Psoas muscle (tissue), 8 donors: Measurements from ENCODE around the gene NLE1. TPM values are rescaled to one million over a fixed set of nuclear protein-coding genes. Genes with fewer than 3 reads are reported as not detected.

Experiments used
- ATAC-seq, 4 donors: fragments of 200-7000 bp; cut with Tn5 transposase; one replicate each; pipeline ENCODE4 v1.9.1; 2020; ENCODE audit warnings: moderate library complexity in 3 of 4, mild to moderate bottlenecking in 2 of 4
- DNase-seq, 2 donors: peaks; one replicate each; pipeline ENCODE4 v3.0.0-alpha.2; 2020
- H3K27ac ChIP-seq: fragments of 200-600 bp; one replicate; pipeline ENCODE4 v1.8.0; 2022
- H3K27me3 ChIP-seq, 3 donors: fragments of 200-600 bp in 1 of 3; one replicate each; pipeline versions ENCODE4 v1.6.1 to v1.8.0; 2013 to 2022; ENCODE audit warnings: low read length in 2 of 3, mild to moderate bottlenecking in 2 of 3, moderate library complexity in 1 of 3; ENCODE audit not compliant: insufficient read depth in 3 of 3
- H3K36me3 ChIP-seq, 2 donors: fragments of 200-600 bp in 1 of 2; one replicate each; pipeline versions ENCODE4 v1.6.1 to v1.8.0; 2013 to 2022; ENCODE audit warnings: low read depth in 1 of 2, mild to moderate bottlenecking in 1 of 2, moderate library complexity in 1 of 2; ENCODE audit not compliant: insufficient read depth in 1 of 2
- H3K4me1 ChIP-seq: fragments of 200-600 bp; one replicate; pipeline ENCODE4 v1.8.0; 2022
- H3K4me3 ChIP-seq: fragments of 200-600 bp; one replicate; pipeline ENCODE4 v1.8.0; 2022; ENCODE audit warnings: mild to moderate bottlenecking
- H3K9me3 ChIP-seq: fragments of 200-600 bp; one replicate; pipeline ENCODE4 v1.8.0; 2022
- WGBS, 3 donors: extraction: QIAGEN DNeasy Blood & Tissue Kit; methylation state at CpG; one replicate each; pipeline versions ENCODE4 v1.1.6 to v1.1.7; 2013; 5-methylcytosine and 5-hydroxymethylcytosine counted together
- intact Hi-C, 2 donors: fragments of 100-400 bp; cut with DNase I; formaldehyde crosslinking; loops; one replicate each; pipeline versions ENCODE4 v1.11.0 to v1.14.2; 2022
- polyA plus RNA-seq, 3 donors: library from polyadenylated mRNA; stranded (reverse); fragments of 200-250 nt; gene quantifications; one replicate each; pipeline ENCODE4 v1.2.3, GENCODE V29; 2013
- total RNA-seq, 4 donors: library from RNA; stranded (reverse); fragmentation: NEBNext Ultra II Directional in 2 of 4; extraction: Animal tissue kit (Norgen Biotek cat#: 25700) in 2 of 4; gene quantifications; one replicate each; pipeline versions ENCODE4 v1.2.1 to v1.2.4, GENCODE V29; 2021 to 2023
- TF ChIP-seq, protein P1 (sequence below): fragments of 200-600 bp; IDR thresholded peaks from one replicate; pipeline ENCODE4 v1.8.0; 2022; ENCODE audit warnings: antibody characterized with exemption
- donor health status: healthy with polysubstance abuse.
- donor health status: DM: no; HTN: no; CAD: no; lungs with moderate emphysema.
- donor health status: Bipolar disorder and iron deficiency.
- donor health status: healthy.
- donor health status: DM: yes; HTN: yes; CAD: no.
- donor health status: DM: no; HTN: no; CAD: no.
- donor health status: DM: no; HTN: no; CAD: no.
- donor health status: DM: yes; HTN: yes; CAD: no.

NLE1 gene
- total and polyA plus RNA-seq, 7 donors, result 9.1 to 15.6 (median 10.4) TPM

DNA sequence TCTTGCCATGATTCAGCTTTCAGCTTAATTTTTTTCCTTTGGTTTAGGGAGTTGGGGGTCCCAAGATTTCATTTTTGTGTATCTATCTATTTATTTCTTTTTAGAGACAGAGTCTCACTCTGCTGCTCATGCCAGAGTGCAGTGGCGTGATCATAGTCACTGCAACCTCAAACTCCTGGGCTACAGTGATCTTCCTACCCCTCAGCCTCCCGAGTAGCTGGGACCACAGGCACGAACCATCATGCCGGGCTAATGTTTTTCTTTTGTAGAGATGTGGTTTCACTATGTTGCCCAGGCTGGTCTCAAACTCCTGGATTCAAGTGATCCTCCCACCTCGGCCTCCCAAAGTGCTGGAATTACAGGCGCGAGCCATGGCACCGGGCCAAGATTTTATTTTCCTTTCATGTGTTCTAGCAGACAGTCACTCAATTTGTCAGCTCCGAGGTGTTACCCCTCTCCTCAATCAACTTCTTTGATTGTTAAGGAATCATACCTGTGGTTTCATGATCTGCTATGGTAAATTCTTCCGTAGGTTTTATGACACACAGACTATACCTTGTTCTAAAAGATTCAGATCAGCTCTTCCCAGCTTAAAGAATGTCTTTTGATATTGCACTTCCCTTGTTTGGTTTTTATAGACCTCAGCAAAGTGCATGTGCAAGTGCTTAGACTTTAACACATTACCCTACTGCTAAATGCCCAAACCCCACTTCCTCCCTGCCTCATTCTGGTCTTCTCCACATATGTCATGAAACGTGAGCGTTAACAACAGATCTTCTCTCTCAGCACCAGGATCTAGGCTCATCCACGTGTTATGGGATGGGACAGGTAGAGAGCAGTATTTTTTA, 18.5 kb upstream of the NLE1 start:
- Histone ChIP-seq H3K36me3 (peaks cover 2 to 100% of the 10 kb centered on the region in 2 donors), H3K27me3 (no peaks in the 10 kb centered on the region), H3K9me3 (no peaks in the 10 kb centered on the region), H3K27ac (no peak overlapping the region), H3K4me1 (no peaks in the 10 kb centered on the region), H3K4me3 (no peak overlapping the region)
- ATAC-seq (no peak), DNase-seq (no peak)
- intact Hi-C loops, result no loop called here
- TF ChIP-seq, protein P1, sequence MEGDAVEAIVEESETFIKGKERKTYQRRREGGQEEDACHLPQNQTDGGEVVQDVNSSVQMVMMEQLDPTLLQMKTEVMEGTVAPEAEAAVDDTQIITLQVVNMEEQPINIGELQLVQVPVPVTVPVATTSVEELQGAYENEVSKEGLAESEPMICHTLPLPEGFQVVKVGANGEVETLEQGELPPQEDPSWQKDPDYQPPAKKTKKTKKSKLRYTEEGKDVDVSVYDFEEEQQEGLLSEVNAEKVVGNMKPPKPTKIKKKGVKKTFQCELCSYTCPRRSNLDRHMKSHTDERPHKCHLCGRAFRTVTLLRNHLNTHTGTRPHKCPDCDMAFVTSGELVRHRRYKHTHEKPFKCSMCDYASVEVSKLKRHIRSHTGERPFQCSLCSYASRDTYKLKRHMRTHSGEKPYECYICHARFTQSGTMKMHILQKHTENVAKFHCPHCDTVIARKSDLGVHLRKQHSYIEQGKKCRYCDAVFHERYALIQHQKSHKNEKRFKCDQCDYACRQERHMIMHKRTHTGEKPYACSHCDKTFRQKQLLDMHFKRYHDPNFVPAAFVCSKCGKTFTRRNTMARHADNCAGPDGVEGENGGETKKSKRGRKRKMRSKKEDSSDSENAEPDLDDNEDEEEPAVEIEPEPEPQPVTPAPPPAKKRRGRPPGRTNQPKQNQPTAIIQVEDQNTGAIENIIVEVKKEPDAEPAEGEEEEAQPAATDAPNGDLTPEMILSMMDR, result no peak
- 77 to 85% (median 79%) methylated on average over 13 of the region's 13 CpGs for WGBS, 3 donors

GRCh38 chr17:35159940-35160339, 17.8 kb upstream of the NLE1 start:
- no peak overlapping the region for H3K27ac ChIP-seq
- H3K4me3 ChIP-seq, result no peak overlapping the region
- DNase-seq (no peak), ATAC-seq (no peak)
- 92 to 94% (median 93%) methylated on average over 2 of the region's 2 CpGs for WGBS, 3 donors
- no peaks in the 10 kb centered on the region for H3K9me3 ChIP-seq
- TF ChIP-seq, protein P1, result no peak
- peaks cover 2 to 100% of the 10 kb centered on the region in 2 donors for H3K36me3 ChIP-seq
- H3K4me1 ChIP-seq, result no peaks in the 10 kb centered on the region
- intact Hi-C loops, result no loop called here
- no peaks in the 10 kb centered on the region for H3K27me3 ChIP-seq

DNA sequence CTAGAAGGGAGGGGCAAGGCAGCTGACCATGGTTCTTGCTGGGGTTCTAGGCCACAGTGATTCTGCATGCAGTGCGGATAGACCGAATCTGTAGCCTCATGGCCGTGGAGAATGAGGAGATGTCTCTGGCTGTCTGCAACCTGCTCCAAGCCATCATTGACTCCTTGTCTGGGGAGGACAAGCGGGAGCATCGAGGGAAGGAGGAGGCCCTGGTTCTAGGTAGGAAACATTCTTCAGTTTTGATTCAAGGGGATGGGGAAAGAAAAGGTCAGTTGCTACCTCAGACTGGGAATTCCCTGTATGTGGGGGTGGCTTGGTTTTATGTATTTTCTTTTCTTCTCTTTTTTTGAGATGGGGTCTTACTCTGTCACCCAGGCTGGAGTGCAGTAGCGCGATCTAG, 13.1 kb upstream of the NLE1 start:
- intact Hi-C loops, result no loop called here
- Histone ChIP-seq H3K27ac (no peak overlapping the region), H3K9me3 (no peaks in the 10 kb centered on the region), H3K4me1 (peaks cover 7% of the 10 kb centered on the region), H3K36me3 (peaks cover 2 to 100% of the 10 kb centered on the region in 2 donors), H3K27me3 (no peaks in the 10 kb centered on the region), H3K4me3 (no peak overlapping the region)
- 92 to 97% (median 94%) methylated on average over 7 of the region's 7 CpGs for WGBS, 3 donors
- DNase-seq, result no peak
- ATAC-seq, result no peak
- TF ChIP-seq, protein P1, result no peak

- no peaks in the 10 kb centered on the region for H3K27me3 ChIP-seq
- 77 to 89% (median 83%) methylated on average over 13 of the region's 13 CpGs for WGBS, 3 donors
- intact Hi-C loops, result no loop called here
- no peaks in the 10 kb centered on the region for H3K9me3 ChIP-seq
- TF ChIP-seq, protein P1, result no peak
- peaks cover under 1 to 100% of the 10 kb centered on the region in 2 donors for H3K36me3 ChIP-seq
- H3K4me3 ChIP-seq, result no peak overlapping the region
- ATAC-seq (no peak), DNase-seq (no peak)
- peaks cover 15% of the 10 kb centered on the region for H3K4me1 ChIP-seq
- H3K27ac ChIP-seq, result no peak overlapping the region
Measured at GRCh38 chr17:35154196-35155165, 12.4 kb upstream of the NLE1 start.
